DND-41 (cell line): ENCODE measurements around the gene RAB9B.

ENCODE experiments used
- ATAC-seq: fragments of 200-7000 bp; cut with Tn5 transposase; 3 replicates; pipeline ENCODE4 v1.9.1; 2021; ENCODE audit warnings: low read depth; ENCODE audit not compliant: insufficient read depth
- DNase-seq: peaks from one replicate; pipeline ENCODE4 v3.0.0-alpha.2; 2020
- H2AFZ ChIP-seq: 2 replicates; pipeline ENCODE4 v1.6.0; 2012; ENCODE audit warnings: low read depth, low read length
- H3K27ac ChIP-seq: 2 replicates; pipeline ENCODE4 v1.5.1; 2012; ENCODE audit warnings: low read length, inconsistent platforms
- H3K27me3 ChIP-seq: fragments of 200-600 bp; sonication (generic); 2 replicates; pipeline ENCODE4 v1.6.0; 2012; ENCODE audit warnings: low read length, mild to moderate bottlenecking, inconsistent platforms; ENCODE audit not compliant: insufficient read depth, poor library complexity
- H3K36me3 ChIP-seq: 2 replicates; pipeline ENCODE4 v1.5.1; 2012; ENCODE audit warnings: low read length, inconsistent platforms; ENCODE audit not compliant: insufficient read depth
- H3K4me1 ChIP-seq: 2 replicates; pipeline ENCODE4 v1.5.1; 2012; ENCODE audit warnings: mild to moderate bottlenecking, low read length; ENCODE audit not compliant: insufficient read depth
- H3K4me2 ChIP-seq: 2 replicates; pipeline ENCODE4 v1.6.0; 2012; ENCODE audit warnings: mild to moderate bottlenecking, moderate library complexity, low read length, inconsistent platforms; ENCODE audit not compliant: insufficient read depth
- H3K4me3 ChIP-seq, 2 experiments: fragments of 200-600 bp in 1 of 2; shearing (Covaris generic) in 1 of 2; 2 replicates each; pipeline ENCODE4 v1.5.1; 2012 to 2016; ENCODE audit warnings: inconsistent platforms in 2 of 2, low read length in 2 of 2, mild to moderate bottlenecking in 2 of 2, low read depth in 1 of 2, moderate library complexity in 1 of 2
- H3K79me2 ChIP-seq: 2 replicates; pipeline ENCODE4 v1.6.0; 2012; ENCODE audit warnings: low read length, inconsistent platforms; ENCODE audit not compliant: insufficient read depth
- H3K9ac ChIP-seq: 2 replicates; pipeline ENCODE4 v1.6.0; 2012; ENCODE audit warnings: low read depth, mild to moderate bottlenecking, inconsistent platforms, low read length, moderate library complexity
- H3K9me3 ChIP-seq: 2 replicates; pipeline ENCODE4 v1.5.1; 2012; ENCODE audit warnings: low read length, moderate library complexity, mild to moderate bottlenecking, inconsistent platforms; ENCODE audit not compliant: insufficient read depth, severe bottlenecking
- H4K20me1 ChIP-seq: 2 replicates; pipeline ENCODE4 v1.6.0; 2012; ENCODE audit warnings: low read length; ENCODE audit not compliant: insufficient read depth
- CTCF ChIP-seq: IDR thresholded peaks from 2 replicates; pipeline ENCODE4 v1.5.1; 2012; ENCODE audit warnings: borderline replicate concordance, low read length, moderate library complexity, mild to moderate bottlenecking; ENCODE audit not compliant: poor library complexity, severe bottlenecking; ENCODE audit errors: extremely low read depth
- EZH2 ChIP-seq: IDR thresholded peaks from 3 replicates; pipeline ENCODE4 v1.6.1; 2012; ENCODE audit warnings: borderline replicate concordance, low read depth, mild to moderate bottlenecking, moderate library complexity, low read length, inconsistent platforms; ENCODE audit not compliant: severe bottlenecking

RAB9B gene

GRCh38 chrX:103806862-103807474 is 25.1 kb downstream of the RAB9B start:
- Histone ChIP-seq H3K27ac (no peak overlapping the region), H3K9me3 (no peaks in the 10 kb centered on the region), H3K4me1 (no peaks in the 10 kb centered on the region), H3K4me2 (no peak overlapping the region), H3K27me3 (no peaks in the 10 kb centered on the region), H4K20me1 (no peaks in the 10 kb centered on the region), H3K79me2 (no peaks in the 10 kb centered on the region), H3K36me3 (no peaks in the 10 kb centered on the region), H3K4me3 (no peak overlapping the region), H2AFZ (no peak overlapping the region), H3K9ac (no peak overlapping the region)
- DNase-seq (no peak), ATAC-seq (no peak)
- TF ChIP-seq CTCF (no peak), EZH2 (no peak)

GRCh38 chrX:103805860-103806259 is 26.2 kb downstream of the RAB9B start:
- no peaks in the 10 kb centered on the region for H3K4me1 ChIP-seq
- H3K36me3 ChIP-seq = no peaks in the 10 kb centered on the region
- no peaks in the 10 kb centered on the region for H4K20me1 ChIP-seq
- no peaks in the 10 kb centered on the region for H3K79me2 ChIP-seq
- H2AFZ ChIP-seq = no peak overlapping the region
- ATAC-seq = no peak
- no peaks in the 10 kb centered on the region for H3K9me3 ChIP-seq
- no peak overlapping the region for H3K9ac ChIP-seq
- H3K4me3 ChIP-seq = no peak overlapping the region
- TF ChIP-seq CTCF = no peak
- TF ChIP-seq EZH2 = no peak
- no peak overlapping the region for H3K27ac ChIP-seq
- H3K27me3 ChIP-seq = no peaks in the 10 kb centered on the region
- H3K4me2 ChIP-seq = no peak overlapping the region
- no peak for DNase-seq

- ATAC-seq (no peak), DNase-seq (no peak)
- Histone ChIP-seq H3K79me2 (no peaks in the 10 kb centered on the region), H3K4me3 (no peak overlapping the region), H3K27ac (no peak overlapping the region), H3K9me3 (no peaks in the 10 kb centered on the region), H3K36me3 (no peaks in the 10 kb centered on the region), H3K27me3 (no peaks in the 10 kb centered on the region), H3K9ac (no peak overlapping the region), H3K4me1 (no peaks in the 10 kb centered on the region), H2AFZ (no peak overlapping the region), H4K20me1 (no peaks in the 10 kb centered on the region), H3K4me2 (no peak overlapping the region)
- no peak for TF ChIP-seq CTCF
- no peak for TF ChIP-seq EZH2
These were observed 31.7 kb downstream of the RAB9B start for GRCh38 chrX:103800318-103800717.
